Measurements from ENCODE around the gene MTUS2. TPM values are rescaled to one million over a fixed set of nuclear protein-coding genes. Genes with fewer than 3 reads are reported as not detected.

The MTUS2 gene
- total and polyA plus RNA-seq, 2 donors from 2014 or later = 0.06 to 0.22 TPM

GRCh38 chr13:28964803-28965202 is 144.7 kb downstream of the MTUS2 start:
- Histone ChIP-seq H3K27me3 (ENCODE audit: control insufficient read depth, insufficient read depth, low read length) (no peaks in the 10 kb centered on the region), H3K36me3 (ENCODE audit: control insufficient read depth in 2 of 3, insufficient read depth in 3 of 3, low read length in 3 of 3) (no peaks in the 10 kb centered on the region), H3K27ac (ENCODE audit: low read depth in 2 of 2, low read length in 2 of 2) (no peak overlapping the region), H3K9me3 (ENCODE audit: control insufficient read depth in 2 of 3, insufficient read depth in 1 of 3, low read length in 3 of 3) (no peaks in the 10 kb centered on the region), H3K9ac (ENCODE audit: low read length in 3 of 3) (no peak overlapping the region), H3K4me1 (ENCODE audit: control insufficient read depth in 2 of 3, insufficient read depth in 2 of 3, low read depth in 1 of 3, low read length in 3 of 3) (no peaks in the 10 kb centered on the region), H3K4me3 (ENCODE audit: low read length in 3 of 3) (no peak overlapping the region)
- DNase-seq (no peak), FAIRE-seq (no peak)
- TF ChIP-seq CTCF (IDR thresholded peaks at IDR 0.05; ENCODE audit: borderline replicate concordance, extremely low read depth, insufficient read depth) = no peak
- intact Hi-C loops (cut with DNase I) = no loop called here

GRCh38 chr13:28967029-28967915 is 147.1 kb downstream of the MTUS2 start:
- Histone ChIP-seq H3K9me3 (ENCODE audit: control insufficient read depth in 2 of 3, insufficient read depth in 1 of 3, low read length in 3 of 3) (no peaks in the 10 kb centered on the region), H3K4me1 (ENCODE audit: control insufficient read depth in 2 of 3, insufficient read depth in 2 of 3, low read depth in 1 of 3, low read length in 3 of 3) (no peaks in the 10 kb centered on the region), H3K27ac (ENCODE audit: low read depth in 2 of 2, low read length in 2 of 2) (no peak overlapping the region), H3K9ac (ENCODE audit: low read length in 3 of 3) (no peak overlapping the region), H3K27me3 (ENCODE audit: control insufficient read depth, insufficient read depth, low read length) (no peaks in the 10 kb centered on the region), H3K36me3 (ENCODE audit: control insufficient read depth in 2 of 3, insufficient read depth in 3 of 3, low read length in 3 of 3) (no peaks in the 10 kb centered on the region), H3K4me3 (ENCODE audit: low read length in 3 of 3) (no peak overlapping the region)
- DNase-seq (no peak), FAIRE-seq (no peak)
- TF ChIP-seq CTCF (IDR thresholded peaks at IDR 0.05; ENCODE audit: borderline replicate concordance, extremely low read depth, insufficient read depth) = no peak
- intact Hi-C loops (cut with DNase I) = no loop called here

GRCh38 chr13:28976195-28976594 is 156.1 kb downstream of the MTUS2 start:
- no peak overlapping the region for H3K4me3 ChIP-seq (ENCODE audit: low read length in 3 of 3)
- no peak for TF ChIP-seq CTCF (IDR thresholded peaks at IDR 0.05; ENCODE audit: borderline replicate concordance, extremely low read depth, insufficient read depth)
- intact Hi-C loops (cut with DNase I) = no loop called here
- H3K27ac ChIP-seq (ENCODE audit: low read depth in 2 of 2, low read length in 2 of 2) = no peak overlapping the region
- H3K4me1 ChIP-seq (ENCODE audit: control insufficient read depth in 2 of 3, insufficient read depth in 2 of 3, low read depth in 1 of 3, low read length in 3 of 3) = no peaks in the 10 kb centered on the region
- FAIRE-seq (no peak), DNase-seq (no peak)
- H3K9me3 ChIP-seq (ENCODE audit: control insufficient read depth in 2 of 3, insufficient read depth in 1 of 3, low read length in 3 of 3) = no peaks in the 10 kb centered on the region
- H3K36me3 ChIP-seq (ENCODE audit: control insufficient read depth in 2 of 3, insufficient read depth in 3 of 3, low read length in 3 of 3) = no peaks in the 10 kb centered on the region
- no peak overlapping the region for H3K9ac ChIP-seq (ENCODE audit: low read length in 3 of 3)
- no peaks in the 10 kb centered on the region for H3K27me3 ChIP-seq (ENCODE audit: control insufficient read depth, insufficient read depth, low read length)

All from kidney (tissue), 14 donors.